Ascending aorta (tissue), 2 donors: ENCODE data around the gene TRAIP. TPM values are rescaled to one million over a fixed set of nuclear protein-coding genes. Genes with fewer than 3 reads are reported as not detected.

ENCODE experiments used
- DNase-seq, 2 donors: peaks; one replicate each; pipeline ENCODE4 v3.0.0-alpha.2; 2019; ENCODE audit warnings: low spot score in 2 of 2
- H3K27ac ChIP-seq, 2 donors: fragments of 200-600 bp; sonication (generic); one replicate each; pipeline ENCODE4 v1.5.1; 2016 to 2017; ENCODE audit warnings: mild to moderate bottlenecking in 1 of 2
- H3K27me3 ChIP-seq: fragments of 200-600 bp; sonication (generic); one replicate; pipeline ENCODE4 v1.5.1; 2017
- H3K36me3 ChIP-seq, 2 donors: fragments of 200-600 bp; sonication (generic); one replicate each; pipeline ENCODE4 v1.5.1; 2016
- H3K4me1 ChIP-seq, 2 donors: fragments of 200-600 bp; sonication (generic); one replicate each; pipeline ENCODE4 v1.5.1; 2016 to 2017; ENCODE audit warnings: mild to moderate bottlenecking in 1 of 2
- H3K4me3 ChIP-seq, 2 donors: fragments of 200-600 bp; sonication (generic); one replicate each; pipeline ENCODE4 v1.5.1; 2016 to 2017; ENCODE audit warnings: mild to moderate bottlenecking in 1 of 2
- H3K9me3 ChIP-seq, 2 donors: fragments of 200-600 bp; sonication (generic); one replicate each; pipeline ENCODE4 v1.5.1; 2016
- CTCF ChIP-seq, 3 experiments: fragments of 200-600 bp in 2 of 3; fragments of 450-650 bp in 1 of 3; sonication (generic) in 2 of 3; IDR thresholded peaks; one replicate each; pipeline ENCODE4 v1.5.1; 2016 to 2019; ENCODE audit warnings: antibody characterized with exemption in 3 of 3, mild to moderate bottlenecking in 1 of 3, moderate library complexity in 1 of 3
- intact Hi-C: fragments of 100-400 bp; cut with DNase I; formaldehyde crosslinking; loops from one replicate; pipeline ENCODE4 v1.15.1; 2023
- total RNA-seq: library from RNA; depleted of rRNA; stranded (reverse); fragments of >200 nt; gene quantifications from one replicate; pipeline ENCODE4 v1.1.0, GENCODE V29; 2016

Gene TRAIP
- total RNA-seq, 1 donor from 2014 or later, result not detected

GRCh38 chr3:49779358-49780079 lies 76.8 kb downstream of the TRAIP start:
- intact Hi-C loops, result no loop called here
- no peaks in the 10 kb centered on the region for H3K27me3 ChIP-seq
- H3K36me3 ChIP-seq, result peaks cover 10 to 27% of the 10 kb centered on the region in 2 donors
- no peak overlapping the region for H3K27ac ChIP-seq
- TF ChIP-seq CTCF (IDR thresholded peaks at IDR 0.05), result no peak
- H3K9me3 ChIP-seq, result no peaks in the 10 kb centered on the region
- DNase-seq, result peak in 1 of 2 donors; percentile 2
- H3K4me1 ChIP-seq, result peaks cover 0 to 8% of the 10 kb centered on the region in 2 donors
- H3K4me3 ChIP-seq, result no peak overlapping the region

Other genes starting within 250 kb of the TRAIP start
- gene APEH, start 182.2 kb downstream of the TRAIP start, total RNA-seq, result 79.5 TPM
- 12.6 TPM for gene MST1, start 167.1 kb downstream of the TRAIP start, total RNA-seq
- gene RNF123, start 167.0 kb downstream of the TRAIP start, total RNA-seq, result 33.1 TPM
- gene AMIGO3, start 136.9 kb downstream of the TRAIP start, total RNA-seq, result 0.43 TPM
- 16.4 TPM for gene GMPPB, start 132.6 kb downstream of the TRAIP start, total RNA-seq
- gene IP6K1, start 70.0 kb downstream of the TRAIP start, total RNA-seq, result 33.8 TPM
- not detected for gene CDHR4, start 56.7 kb downstream of the TRAIP start, total RNA-seq
- not detected for gene INKA1, start 53.3 kb downstream of the TRAIP start, total RNA-seq
- gene UBA7, start 42.6 kb downstream of the TRAIP start, total RNA-seq, result 56.1 TPM
- gene CAMKV, start 13.3 kb upstream of the TRAIP start, total RNA-seq, result not detected
- not detected for gene MST1R, start 47.3 kb upstream of the TRAIP start, total RNA-seq
- 13.0 TPM for gene MON1A, start 73.2 kb upstream of the TRAIP start, total RNA-seq
- 84.7 TPM for gene RBM6, start 83.6 kb upstream of the TRAIP start, total RNA-seq
- 105 TPM for gene RBM5, start 232.4 kb upstream of the TRAIP start, total RNA-seq